Epithelial cell of esophagus (primary cell): ENCODE data around the gene NANOGP8.

ENCODE experiments used
- DNase-seq: peaks from one replicate; pipeline ENCODE4 v3.0.0; 2010; ENCODE audit warnings: low read depth
- H3K4me3 ChIP-seq: 2 replicates; pipeline ENCODE4 v1.5.1; 2011; ENCODE audit warnings: mild to moderate bottlenecking, low read length, control low read depth
- CTCF ChIP-seq: IDR thresholded peaks from 2 replicates; pipeline ENCODE4 v1.5.1; 2011; ENCODE audit warnings: low read depth, mild to moderate bottlenecking, low read length, control low read depth, inconsistent platforms; ENCODE audit not compliant: insufficient read depth; ENCODE audit errors: missing control alignments

Gene NANOGP8

GRCh38 chr15:35111861-35112260 lies 26.8 kb upstream of the NANOGP8 start:
- H3K4me3 ChIP-seq, result no peak overlapping the region
- no peak for DNase-seq
- no peak for TF ChIP-seq CTCF

- no peak for DNase-seq
- no peak for TF ChIP-seq CTCF
- no peak overlapping the region for H3K4me3 ChIP-seq
These were observed 23.4 kb upstream of the NANOGP8 start for GRCh38 chr15:35108453-35108852.

DNA sequence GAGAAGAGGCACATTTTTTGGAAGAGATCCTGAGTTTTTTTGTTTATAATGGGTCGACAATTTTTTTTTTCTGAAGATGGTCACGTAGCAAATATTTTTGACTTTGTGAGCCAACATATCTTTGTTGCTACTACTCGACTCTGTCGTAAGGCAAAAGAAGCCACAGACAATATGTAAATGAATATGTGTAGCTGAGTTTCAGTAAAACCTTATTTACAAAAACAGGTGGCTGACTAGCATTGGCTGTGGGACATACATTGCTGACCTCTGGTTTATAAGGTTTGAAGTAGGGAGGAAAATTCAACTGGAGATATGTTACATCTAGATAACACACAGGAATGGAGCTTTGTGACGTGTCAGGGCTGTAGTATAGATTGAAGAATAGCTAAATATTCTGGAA lies 22.5 kb upstream of the NANOGP8 start:
- no peak overlapping the region for H3K4me3 ChIP-seq
- no peak for TF ChIP-seq CTCF
- no peak for DNase-seq

DNA sequence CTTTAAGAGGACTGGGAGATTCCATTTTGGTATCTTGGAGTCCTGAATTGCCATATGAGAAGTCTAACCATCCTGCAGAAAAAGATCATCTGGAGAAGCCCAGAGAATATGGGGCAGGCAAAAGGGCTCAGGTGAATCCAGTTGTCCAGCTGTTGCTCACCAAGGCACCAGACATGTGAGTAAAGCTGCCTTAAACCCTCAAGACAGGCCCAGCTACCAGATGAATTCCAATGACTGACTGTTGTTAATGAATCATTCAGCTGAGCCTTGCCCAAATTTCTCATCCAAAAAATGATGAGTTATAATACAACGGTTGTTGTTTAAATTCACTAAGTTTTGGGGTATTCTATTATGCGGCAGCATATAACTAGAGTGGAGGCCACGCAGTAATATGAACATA lies 22.0 kb upstream of the NANOGP8 start:
- TF ChIP-seq CTCF, result no peak
- peak; percentile 43 for DNase-seq
- H3K4me3 ChIP-seq, result no peak overlapping the region

GRCh38 chr15:35104526-35105147 lies 19.5 kb upstream of the NANOGP8 start:
- H3K4me3 ChIP-seq, result no peak overlapping the region
- no peak for DNase-seq
- TF ChIP-seq CTCF, result no peak

DNA sequence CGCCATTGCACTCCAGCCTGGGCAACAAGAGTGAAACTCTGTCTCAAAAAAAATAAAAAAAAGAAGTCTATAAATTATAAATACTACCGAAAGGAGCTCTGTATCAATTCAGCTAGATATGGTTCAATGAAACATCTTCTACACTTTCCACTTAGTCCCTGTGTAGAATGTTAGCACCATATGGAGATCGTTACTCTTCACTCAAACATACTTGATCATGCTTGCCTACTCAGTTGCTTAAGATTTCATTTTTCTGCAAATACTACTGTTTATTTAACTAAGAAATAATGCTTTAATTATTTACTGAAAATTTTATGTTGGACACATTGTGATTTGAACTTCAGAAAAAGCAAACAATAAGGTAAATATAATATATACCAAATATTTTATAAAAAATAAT lies 17.1 kb upstream of the NANOGP8 start:
- no peak for DNase-seq
- no peak for TF ChIP-seq CTCF
- H3K4me3 ChIP-seq, result no peak overlapping the region

GRCh38 chr15:35101335-35101734 lies 16.2 kb upstream of the NANOGP8 start:
- no peak for DNase-seq

More at GRCh38 chr15:35101335-35101734, 16.2 kb upstream of the NANOGP8 start:
- TF ChIP-seq CTCF, result no peak
- no peak overlapping the region for H3K4me3 ChIP-seq
